Cardiac fibroblast (primary cell): ENCODE data around the gene SIRT2.

Experiments used
- DNase-seq, 2 donors: peaks; one replicate each; pipeline versions ENCODE4 v3.0.0 to v3.0.0-alpha.2; 2010; ENCODE audit warnings: low read depth in 2 of 2
- H3K4me3 ChIP-seq, 2 donors: replicated peaks in 1 of 2; 1 replicate in 1 of 2; 2 replicates in 1 of 2; pipeline ENCODE4 v1.5.1; 2011; ENCODE audit warnings: low read depth in 2 of 2, low read length in 2 of 2, mild to moderate bottlenecking in 2 of 2, moderate library complexity in 1 of 2
- CTCF ChIP-seq: IDR thresholded peaks from one replicate; pipeline ENCODE4 v1.5.1; 2011; ENCODE audit warnings: low read depth, mild to moderate bottlenecking, low read length, inconsistent platforms

SIRT2 gene

GRCh38 chr19:38841787-38842438 lies 57.5 kb downstream of the SIRT2 start:
- no peak for TF ChIP-seq CTCF
- no peak overlapping the region for H3K4me3 ChIP-seq
- no peak for DNase-seq

- no peak overlapping the region for H3K4me3 ChIP-seq
- DNase-seq = no peak
- TF ChIP-seq CTCF = no peak
Measured at GRCh38 chr19:38841180-38841766, 58.1 kb downstream of the SIRT2 start.

- no peak overlapping the region for H3K4me3 ChIP-seq
- TF ChIP-seq CTCF = no peak
- no peak for DNase-seq
Measured at GRCh38 chr19:38840583-38840968, 58.8 kb downstream of the SIRT2 start.

- TF ChIP-seq CTCF = no peak
- no peak for DNase-seq
- no peak overlapping the region for H3K4me3 ChIP-seq
Measured at GRCh38 chr19:38839816-38840582, 59.4 kb downstream of the SIRT2 start.

GRCh38 chr19:38838986-38839761 lies 60.2 kb downstream of the SIRT2 start:
- no peak for TF ChIP-seq CTCF
- H3K4me3 ChIP-seq = no peak overlapping the region
- no peak for DNase-seq

- H3K4me3 ChIP-seq = no peak overlapping the region
- TF ChIP-seq CTCF = no peak
- no peak for DNase-seq
Measured at GRCh38 chr19:38838208-38838985, 61.0 kb downstream of the SIRT2 start.
